Endothelial cell of umbilical vein (primary cell): ENCODE data around the gene ATXN7L1. TPM values are rescaled to one million over a fixed set of nuclear protein-coding genes. Genes with fewer than 3 reads are reported as not detected.

Experiments
- BruUV-seq: library from RNA; stranded (reverse); fragments of 400-500 nt; replicated peaks from 2 replicates; lab custom pipeline; 2021; lab: Mats Ljungman, UMichigan
- CTCF ChIA-PET: fragments of 300-600, 350-600 bp; sonication (Branson Sonifier 250); formaldehyde crosslinking; loops from one replicate; lab custom pipeline; 2021; ENCODE audit warnings: antibody characterized with exemption, inconsistent platforms; lab: Charles Lee
- POLR2A ChIA-PET: fragments of 300-600, 350-600 bp; sonication (Branson Sonifier 250); formaldehyde crosslinking; loops from one replicate; lab custom pipeline; 2021; ENCODE audit warnings: antibody characterized with exemption, inconsistent platforms; lab: Charles Lee
- DNase-seq: peaks from one replicate; pipeline ENCODE4 v3.0.0-alpha.2; 2011; ENCODE audit warnings: low read depth, low spot score
- FAIRE-seq: peaks from 2 replicates; lab custom pipeline; 2011; peaks lifted over from hg19 to GRCh38; lab: Jason Lieb, UNC
- H2AFZ ChIP-seq: 2 replicates; pipeline ENCODE4 v1.6.0; 2012; ENCODE audit warnings: low read depth, low read length, control low read depth, inconsistent platforms
- H3K27ac ChIP-seq: 2 replicates; pipeline ENCODE4 v1.5.1; 2011; ENCODE audit warnings: low read depth, mild to moderate bottlenecking, control low read depth, low read length, moderate library complexity; ENCODE audit not compliant: insufficient read depth
- H3K27me3 ChIP-seq, 2 experiments: 2 replicates each; pipeline versions ENCODE4 v1.6.0 to v1.6.1; 2011; ENCODE audit warnings: low read length in 2 of 2, mixed read lengths in 1 of 2; ENCODE audit not compliant: control insufficient read depth in 2 of 2, insufficient read depth in 2 of 2
- H3K36me3 ChIP-seq, 2 experiments: 2 replicates in 1 of 2; 3 replicates in 1 of 2; pipeline ENCODE4 v1.5.1; 2011; ENCODE audit warnings: low read length in 2 of 2, mild to moderate bottlenecking in 1 of 2, moderate library complexity in 1 of 2; ENCODE audit not compliant: control insufficient read depth in 2 of 2, insufficient read depth in 2 of 2; ENCODE audit errors: extremely low read depth in 1 of 2
- H3K4me1 ChIP-seq: 3 replicates; pipeline ENCODE4 v1.5.1; 2011; ENCODE audit warnings: mild to moderate bottlenecking, low read length; ENCODE audit not compliant: control insufficient read depth, insufficient read depth; ENCODE audit errors: extremely low read depth
- H3K4me2 ChIP-seq: 2 replicates; pipeline ENCODE4 v1.6.1; 2011; ENCODE audit warnings: low read length, control low read depth, mixed read lengths; ENCODE audit not compliant: insufficient read depth
- H3K4me3 ChIP-seq, 3 experiments: fragments of 200-600 bp in 1 of 3; sonication (generic), shearing (Covaris generic) in 1 of 3; replicated peaks in 1 of 3; 2 replicates each; pipeline ENCODE4 v1.5.1; 2011 to 2016; ENCODE audit warnings: control low read depth in 3 of 3, low read length in 3 of 3, mild to moderate bottlenecking in 2 of 3, inconsistent platforms in 1 of 3, low read depth in 1 of 3, moderate library complexity in 1 of 3; ENCODE audit not compliant: insufficient read depth in 1 of 3
- H3K79me2 ChIP-seq: 2 replicates; pipeline ENCODE4 v1.6.0; 2012; ENCODE audit warnings: low read length, inconsistent platforms; ENCODE audit not compliant: control insufficient read depth, insufficient read depth
- H3K9ac ChIP-seq: replicated peaks from 2 replicates; pipeline ENCODE3; 2011; ENCODE audit warnings: low read length, control low read depth; ENCODE audit not compliant: insufficient read depth; ENCODE audit errors: extremely low read depth
- H3K9me1 ChIP-seq: replicated peaks from 3 replicates; pipeline ENCODE4 v1.6.0; 2011; ENCODE audit warnings: mild to moderate bottlenecking, low read length; ENCODE audit not compliant: control insufficient read depth, insufficient read depth; ENCODE audit errors: extremely low read depth
- H3K9me3 ChIP-seq: replicated peaks from 2 replicates; pipeline ENCODE4 v1.5.1; 2012; ENCODE audit warnings: low read length, inconsistent platforms; ENCODE audit not compliant: control insufficient read depth, insufficient read depth
- H4K20me1 ChIP-seq: replicated peaks from 2 replicates; pipeline ENCODE3; 2011; ENCODE audit warnings: mild to moderate bottlenecking, low read length; ENCODE audit not compliant: control insufficient read depth, insufficient read depth; ENCODE audit errors: extremely low read depth
- EZH2 ChIP-seq: IDR thresholded peaks from 2 replicates; pipeline ENCODE4 v1.6.1; 2012; ENCODE audit warnings: borderline replicate concordance, low read depth, mild to moderate bottlenecking, moderate library complexity, low read length, inconsistent platforms; ENCODE audit not compliant: severe bottlenecking
- FOS ChIP-seq: IDR thresholded peaks from 2 replicates; pipeline ENCODE4 v1.6.1; 2011; ENCODE audit warnings: mild to moderate bottlenecking, low read length, moderate library complexity, borderline replicate concordance; ENCODE audit not compliant: insufficient read depth
- GATA2 ChIP-seq: IDR thresholded peaks from 2 replicates; pipeline ENCODE4 v1.7.0; 2011; ENCODE audit warnings: low read depth, mild to moderate bottlenecking, moderate library complexity, mixed read lengths, low read length; ENCODE audit not compliant: insufficient read length, insufficient read depth
- JUN ChIP-seq: IDR thresholded peaks from 2 replicates; pipeline ENCODE4 v1.6.1; 2011; ENCODE audit warnings: borderline replicate concordance, low read depth; ENCODE audit not compliant: insufficient read length, insufficient read depth
- MAX ChIP-seq: IDR thresholded peaks from 2 replicates; pipeline ENCODE4 v1.6.1; 2011; ENCODE audit not compliant: insufficient read depth, insufficient read length
- MYC ChIP-seq: IDR thresholded peaks from one replicate; pipeline ENCODE4 v1.6.1; 2011; ENCODE audit warnings: mild to moderate bottlenecking, low read depth, low read length
- POLR2A ChIP-seq: IDR thresholded peaks from 2 replicates; pipeline ENCODE4 v1.6.1; 2012; ENCODE audit warnings: low read depth, mild to moderate bottlenecking, control low read depth, low read length
- POLR2AphosphoS5 ChIP-seq: IDR thresholded peaks from 2 replicates; pipeline ENCODE4 v1.6.1; 2012; ENCODE audit warnings: low read depth, mild to moderate bottlenecking, control low read depth, low read length, moderate library complexity; ENCODE audit not compliant: insufficient read depth
- dilution Hi-C: fragments of 300-500 bp; cut with MboI; formaldehyde crosslinking; loops from one replicate; pipeline ENCODE4 v1.15.0; 2019; ENCODE audit warnings: low sequenced_read_pairs; ENCODE audit not compliant: extremely low pct_ligation_motif_present
- intact Hi-C: fragments of 100-400 bp; cut with micrococcal nuclease; formaldehyde crosslinking; loops from one replicate; pipeline ENCODE4 v1.10.0; 2022
- polyA plus RNA-seq, 4 experiments: library from polyadenylated mRNA; depleted of rRNA in 3 of 4; stranded (reverse) in 3 of 4; unstranded in 1 of 4; fragments of >200 nt; gene quantifications; 2 replicates each; pipeline versions ENCODE4 v1.2.1 to v1.2.3, GENCODE V29; 2011 to 2012; ENCODE audit warnings: missing spikeins in 1 of 4
- total RNA-seq: library from RNA; stranded (reverse); gene quantifications from 2 replicates; pipeline ENCODE4 v1.2.3, GENCODE V29; 2021
- TF ChIP-seq, protein P1 (sequence below), 2 donors: IDR thresholded peaks; 1 replicate in 1 of 2; 2 replicates in 1 of 2; pipeline ENCODE4 v1.5.1; 2011; ENCODE audit warnings: low read length in 2 of 2, mild to moderate bottlenecking in 2 of 2, moderate library complexity in 2 of 2, control low read depth in 1 of 2, inconsistent platforms in 1 of 2, low read depth in 1 of 2; ENCODE audit not compliant: insufficient read depth in 1 of 2; ENCODE audit errors: extremely low read depth in 1 of 2

ATXN7L1 gene
- total and polyA plus RNA-seq, 2 donors (not counting 3 experiments of a cell fraction or from before 2014, with no cell fraction given), result 4.6 to 15.6 TPM

DNA sequence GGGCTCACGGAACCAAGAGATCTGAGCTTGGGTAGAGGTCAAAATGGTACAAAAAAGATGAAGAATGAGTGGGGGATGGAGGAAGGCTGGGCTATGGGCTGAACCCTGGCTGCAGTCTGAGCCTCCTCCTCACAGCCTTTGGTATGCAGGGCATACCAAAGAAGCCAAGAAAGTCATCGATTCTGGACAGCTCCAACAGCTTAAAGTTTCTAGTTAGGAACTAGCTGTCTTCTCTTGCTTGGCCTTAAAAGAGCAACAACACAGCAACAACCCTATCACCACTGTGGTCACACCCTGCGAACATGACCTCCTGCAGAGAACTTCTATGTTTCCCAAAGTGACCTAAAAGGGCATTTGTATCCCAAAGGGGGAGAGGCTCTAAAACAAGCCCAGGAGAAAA lies 169.0 kb downstream of the ATXN7L1 start:
- H3K9me3 ChIP-seq, result no peaks in the 10 kb centered on the region
- no peaks in the 10 kb centered on the region for H4K20me1 ChIP-seq
- dilution Hi-C loops, result no loop called here
- no peak overlapping the region for H3K9ac ChIP-seq
- H3K36me3 ChIP-seq, result no peaks in the 10 kb centered on the region
- FAIRE-seq, result no peak
- H3K9me1 ChIP-seq, result no peaks in the 10 kb centered on the region
- peaks cover 9% of the 10 kb centered on the region for H3K4me1 ChIP-seq
- no TSS peak for BruUV-seq
- POLR2A ChIA-PET, result no interaction called here
- CTCF ChIA-PET, result interaction anchor here (1.2 kb wide), 1 partner anchor 50 kb away, joined by 3 read pairs; no protein-coding TSS in a partner anchor
- TF ChIP-seq FOS (no peak), POLR2A (no peak), POLR2AphosphoS5 (no peak), JUN (no peak), EZH2 (no peak), MYC (no peak), MAX (no peak), GATA2 (no peak)
- TF ChIP-seq, protein P1, sequence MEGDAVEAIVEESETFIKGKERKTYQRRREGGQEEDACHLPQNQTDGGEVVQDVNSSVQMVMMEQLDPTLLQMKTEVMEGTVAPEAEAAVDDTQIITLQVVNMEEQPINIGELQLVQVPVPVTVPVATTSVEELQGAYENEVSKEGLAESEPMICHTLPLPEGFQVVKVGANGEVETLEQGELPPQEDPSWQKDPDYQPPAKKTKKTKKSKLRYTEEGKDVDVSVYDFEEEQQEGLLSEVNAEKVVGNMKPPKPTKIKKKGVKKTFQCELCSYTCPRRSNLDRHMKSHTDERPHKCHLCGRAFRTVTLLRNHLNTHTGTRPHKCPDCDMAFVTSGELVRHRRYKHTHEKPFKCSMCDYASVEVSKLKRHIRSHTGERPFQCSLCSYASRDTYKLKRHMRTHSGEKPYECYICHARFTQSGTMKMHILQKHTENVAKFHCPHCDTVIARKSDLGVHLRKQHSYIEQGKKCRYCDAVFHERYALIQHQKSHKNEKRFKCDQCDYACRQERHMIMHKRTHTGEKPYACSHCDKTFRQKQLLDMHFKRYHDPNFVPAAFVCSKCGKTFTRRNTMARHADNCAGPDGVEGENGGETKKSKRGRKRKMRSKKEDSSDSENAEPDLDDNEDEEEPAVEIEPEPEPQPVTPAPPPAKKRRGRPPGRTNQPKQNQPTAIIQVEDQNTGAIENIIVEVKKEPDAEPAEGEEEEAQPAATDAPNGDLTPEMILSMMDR (IDR thresholded peaks at IDR 0.05; ENCODE audit: extremely low read depth in 1 of 2, insufficient read depth in 1 of 2, low read depth in 1 of 2, low read length in 2 of 2), result no peak
- H3K4me3 ChIP-seq, result no peak overlapping the region
- no peak overlapping the region for H3K27ac ChIP-seq
- H3K4me2 ChIP-seq, result no peak overlapping the region
- no peak for DNase-seq
- H2AFZ ChIP-seq, result no peak overlapping the region
- H3K27me3 ChIP-seq, result no peaks in the 10 kb centered on the region
- H3K79me2 ChIP-seq, result no peaks in the 10 kb centered on the region
- intact Hi-C loops, result no loop called here
